Cardiac muscle cell (in vitro differentiated cells and primary cell): Measurements from ENCODE around the gene HCN3. TPM values are rescaled to one million over a fixed set of nuclear protein-coding genes. Genes with fewer than 3 reads are reported as not detected.

Source experiments
- DNase-seq, 2 donors: peaks; one replicate each; pipeline versions ENCODE4 v3.0.0 to v3.0.0-alpha.2; 2010 to 2017; ENCODE audit warnings: low read depth in 1 of 2, low spot score in 1 of 2
- H3K27ac ChIP-seq: fragments of 200-600 bp; sonication (generic); 2 replicates; pipeline ENCODE4 v1.5.1; 2016
- H3K27me3 ChIP-seq: fragments of 200-600 bp; sonication (generic); 2 replicates; pipeline ENCODE4 v1.6.0; 2016; ENCODE audit warnings: control low read depth
- H3K36me3 ChIP-seq: fragments of 200-600 bp; sonication (generic); 2 replicates; pipeline ENCODE4 v1.5.1; 2016; ENCODE audit warnings: control low read depth
- H3K4me1 ChIP-seq: fragments of 200-600 bp; sonication (generic); 2 replicates; pipeline ENCODE4 v1.8.1; 2017; ENCODE audit warnings: low read depth, mild to moderate bottlenecking, mixed run types
- H3K4me3 ChIP-seq: fragments of 200-600 bp; sonication (generic); 2 replicates; pipeline ENCODE4 v1.5.1; 2016; ENCODE audit warnings: mild to moderate bottlenecking
- H3K9me3 ChIP-seq: fragments of 200-600 bp; sonication (generic); 2 replicates; pipeline ENCODE4 v1.5.1; 2017; ENCODE audit warnings: low read depth, mild to moderate bottlenecking, control low read depth
- polyA plus RNA-seq: library from polyadenylated mRNA; unstranded; fragments of >200 nt; fragmentation: Nextera tagmentation; extraction: Ambion mirVana; gene quantifications from 2 replicates; pipeline ENCODE4 v1.2.1, GENCODE V29; 2016
- total RNA-seq: library from RNA; depleted of rRNA; stranded (reverse); fragments of >200 nt; gene quantifications from 2 replicates; pipeline ENCODE4 v1.2.3, GENCODE V29; 2016
- TF ChIP-seq, protein P1 (sequence below): IDR thresholded peaks from 2 replicates; pipeline ENCODE4 v1.5.1; 2012; ENCODE audit warnings: low read depth, mild to moderate bottlenecking, low read length

Gene HCN3
- total and polyA plus RNA-seq, 2 experiments from 2014 or later: 1.7 to 12.9 TPM

DNA sequence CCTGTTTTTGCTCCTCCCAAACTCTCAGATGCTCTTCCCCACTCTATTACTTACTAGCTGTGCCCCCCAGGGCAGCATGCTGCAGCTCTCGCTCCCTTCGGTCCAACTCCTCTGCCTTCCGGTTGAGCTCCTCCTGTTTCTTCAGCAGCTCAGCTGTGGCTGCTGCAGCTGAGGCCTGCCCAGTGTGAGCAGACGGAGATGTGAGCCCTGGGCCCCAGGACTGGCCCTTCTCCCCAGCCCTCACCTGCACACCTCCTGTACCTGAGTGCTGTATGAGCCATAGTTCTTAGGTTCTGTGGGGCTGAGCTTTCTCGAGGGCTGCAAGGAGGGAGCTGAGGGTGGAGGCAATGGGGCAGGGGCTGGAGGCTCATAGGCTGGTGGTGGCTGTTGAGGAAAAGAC is 17.0 kb upstream of the HCN3 start:
- TF ChIP-seq, protein P1, sequence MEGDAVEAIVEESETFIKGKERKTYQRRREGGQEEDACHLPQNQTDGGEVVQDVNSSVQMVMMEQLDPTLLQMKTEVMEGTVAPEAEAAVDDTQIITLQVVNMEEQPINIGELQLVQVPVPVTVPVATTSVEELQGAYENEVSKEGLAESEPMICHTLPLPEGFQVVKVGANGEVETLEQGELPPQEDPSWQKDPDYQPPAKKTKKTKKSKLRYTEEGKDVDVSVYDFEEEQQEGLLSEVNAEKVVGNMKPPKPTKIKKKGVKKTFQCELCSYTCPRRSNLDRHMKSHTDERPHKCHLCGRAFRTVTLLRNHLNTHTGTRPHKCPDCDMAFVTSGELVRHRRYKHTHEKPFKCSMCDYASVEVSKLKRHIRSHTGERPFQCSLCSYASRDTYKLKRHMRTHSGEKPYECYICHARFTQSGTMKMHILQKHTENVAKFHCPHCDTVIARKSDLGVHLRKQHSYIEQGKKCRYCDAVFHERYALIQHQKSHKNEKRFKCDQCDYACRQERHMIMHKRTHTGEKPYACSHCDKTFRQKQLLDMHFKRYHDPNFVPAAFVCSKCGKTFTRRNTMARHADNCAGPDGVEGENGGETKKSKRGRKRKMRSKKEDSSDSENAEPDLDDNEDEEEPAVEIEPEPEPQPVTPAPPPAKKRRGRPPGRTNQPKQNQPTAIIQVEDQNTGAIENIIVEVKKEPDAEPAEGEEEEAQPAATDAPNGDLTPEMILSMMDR: no peak
- Histone ChIP-seq H3K4me3 (no peak overlapping the region), H3K4me1 (peaks cover 10% of the 10 kb centered on the region), H3K27ac (peak overlapping the region; percentile 68), H3K9me3 (no peaks in the 10 kb centered on the region), H3K36me3 (peaks cover 22% of the 10 kb centered on the region), H3K27me3 (no peaks in the 10 kb centered on the region)
- DNase-seq: no peak

DNA sequence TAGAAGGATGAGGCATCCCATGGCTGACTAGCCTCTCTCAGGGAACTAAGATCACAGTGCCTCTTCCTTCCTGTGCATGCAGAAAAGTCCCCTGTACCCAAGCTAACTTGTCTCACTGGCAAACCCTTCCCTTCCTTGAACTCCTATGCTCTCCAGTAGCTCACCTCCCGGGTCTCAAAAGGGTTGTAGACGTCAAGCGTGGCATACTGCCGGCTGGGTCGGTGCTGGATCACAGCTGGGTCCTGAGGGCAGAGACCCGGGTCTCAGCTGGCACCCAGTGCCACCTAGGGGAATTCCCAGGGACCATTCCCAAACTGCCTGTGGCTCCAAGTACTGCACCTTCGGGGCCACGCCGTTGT is 15.8 kb upstream of the HCN3 start:
- peak overlapping the region; percentile 44 for H3K4me3 ChIP-seq
- H3K27me3 ChIP-seq: no peaks in the 10 kb centered on the region
- H3K4me1 ChIP-seq: peaks cover 7% of the 10 kb centered on the region
- peaks cover 31% of the 10 kb centered on the region for H3K36me3 ChIP-seq
- H3K27ac ChIP-seq: peak overlapping the region; percentile 68
- no peak for DNase-seq
- no peaks in the 10 kb centered on the region for H3K9me3 ChIP-seq
- TF ChIP-seq, protein P1: no peak

DNA sequence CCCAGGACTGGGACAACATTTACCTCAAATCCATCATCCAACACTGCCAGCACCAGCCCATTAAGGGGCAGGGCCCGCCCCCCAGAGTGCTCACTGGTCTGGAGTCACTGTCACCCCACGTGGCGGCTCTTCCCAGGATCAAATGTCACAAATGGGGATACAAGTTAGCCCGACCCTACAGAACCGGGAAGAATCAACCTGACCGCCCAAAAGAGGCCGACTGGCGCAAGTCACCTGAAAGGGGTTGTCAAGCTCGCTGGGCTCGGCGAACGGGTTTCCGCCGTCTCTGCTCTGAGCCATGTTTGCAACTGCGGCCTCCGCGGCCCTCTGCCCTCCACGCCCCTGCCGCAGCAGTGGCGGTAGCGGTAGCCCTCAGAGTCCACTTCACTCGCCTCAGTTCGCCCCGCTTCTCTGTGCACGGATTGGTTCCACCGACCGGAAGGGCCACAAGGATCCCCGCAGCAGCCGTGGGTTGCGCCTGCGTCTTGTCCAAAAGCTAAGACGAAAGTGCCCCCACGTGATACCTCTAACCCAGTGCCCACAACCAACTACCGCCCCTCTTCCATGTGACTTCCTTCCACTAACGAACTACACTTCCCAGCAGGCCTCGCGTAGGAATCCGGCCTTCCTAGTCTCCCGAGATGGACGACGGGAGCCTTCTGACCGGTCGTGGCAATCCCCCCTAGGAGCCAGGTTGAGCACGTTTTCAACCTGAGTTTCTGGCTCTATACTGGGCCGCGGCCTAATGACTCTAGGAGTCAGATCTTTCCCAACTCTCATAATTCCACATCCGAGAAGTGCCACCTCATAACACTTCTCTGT is 15.2 kb upstream of the HCN3 start, which contains the start of gene SCAMP3:
Gene SCAMP3 (minus strand): TSS at position 509 of the 822 bp plus-strand sequence. CDS start 209 bp downstream, at position 300.
- peak; percentile 99 for DNase-seq
- Histone ChIP-seq H3K4me1 (peaks cover 7% of the 10 kb centered on the region), H3K4me3 (peak within 1 kb of the TSS; percentile 44), H3K36me3 (peaks cover 35% of the 10 kb centered on the region), H3K27ac (peak within 1 kb of the TSS; percentile 68), H3K27me3 (no peaks in the 10 kb centered on the region), H3K9me3 (no peaks in the 10 kb centered on the region)
- TF ChIP-seq, protein P1: no peak

DNA sequence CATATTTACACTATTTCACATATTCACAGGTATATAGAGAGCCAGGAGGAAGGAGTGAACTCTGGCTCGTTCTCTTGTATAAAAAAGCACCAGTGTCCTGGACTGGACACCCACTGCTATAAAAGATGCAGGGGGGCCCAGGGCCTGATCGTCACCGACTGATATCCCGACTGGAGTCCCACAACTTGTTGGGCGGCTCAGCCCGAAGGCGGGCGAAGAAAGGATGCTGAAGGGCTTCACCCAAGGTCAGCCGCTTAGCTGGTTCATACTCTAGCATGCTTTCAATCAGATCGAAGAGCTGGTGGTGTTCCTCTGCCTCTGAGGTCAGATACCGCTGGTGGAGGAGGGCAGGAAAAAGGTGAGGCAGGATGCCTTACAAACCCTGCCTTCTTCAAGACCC is 14.2 kb upstream of the HCN3 start:
- Histone ChIP-seq H3K36me3 (peaks cover 45% of the 10 kb centered on the region), H3K4me1 (peaks cover 7% of the 10 kb centered on the region), H3K4me3 (no peak overlapping the region), H3K27me3 (no peaks in the 10 kb centered on the region), H3K27ac (peak overlapping the region; percentile 64), H3K9me3 (no peaks in the 10 kb centered on the region)
- DNase-seq: no peak
- TF ChIP-seq, protein P1: no peak

DNA sequence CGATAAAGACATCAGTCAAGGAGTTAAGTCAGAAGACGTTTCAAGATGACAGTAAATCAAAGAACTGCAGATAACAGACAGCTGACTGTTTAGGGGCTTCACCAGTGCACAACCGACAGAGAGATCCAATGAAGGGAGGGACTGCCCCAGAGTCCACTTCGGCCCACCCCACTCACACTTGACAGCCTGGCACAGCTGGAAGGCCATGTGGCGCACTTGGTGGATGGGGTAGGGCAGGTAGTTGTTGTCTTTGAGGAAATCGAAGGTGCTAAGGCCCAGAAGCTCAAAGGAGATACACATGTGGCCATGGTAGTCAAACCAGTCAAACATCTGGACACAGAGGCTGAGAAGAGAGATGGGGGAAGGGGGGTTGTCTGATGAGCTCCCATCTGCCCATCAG is 10.7 kb upstream of the HCN3 start:
- peaks cover 66% of the 10 kb centered on the region for H3K36me3 ChIP-seq
- no peaks in the 10 kb centered on the region for H3K4me1 ChIP-seq
- no peaks in the 10 kb centered on the region for H3K9me3 ChIP-seq
- no peak overlapping the region for H3K4me3 ChIP-seq
- peak overlapping the region; percentile 9 for H3K27ac ChIP-seq
- no peak for DNase-seq
- no peaks in the 10 kb centered on the region for H3K27me3 ChIP-seq
- TF ChIP-seq, protein P1: no peak
